RWPE2 (cell line): Measurements from ENCODE around the gene SLC10A3.

Experiments
- ATAC-seq: fragments of 200-7000 bp; cut with Tn5 transposase; 3 replicates; pipeline ENCODE4 v1.9.1; 2021; ENCODE audit warnings: low read depth
- DNase-seq: peaks from one replicate; pipeline ENCODE4 v3.0.0-alpha.2; 2020; ENCODE audit warnings: low spot score
- H3K27ac ChIP-seq: fragments of 450-650 bp; 2 replicates; pipeline ENCODE4 v1.5.1; 2017; ENCODE audit warnings: mild to moderate bottlenecking; ENCODE audit not compliant: poor library complexity, severe bottlenecking
- H3K27me3 ChIP-seq: fragments of 250-450 bp; sonication (Bioruptor Pico); 2 replicates; pipeline ENCODE4 v1.5.1; 2021; ENCODE audit warnings: mild to moderate bottlenecking, moderate library complexity; ENCODE audit not compliant: insufficient read depth, poor library complexity, severe bottlenecking
- H3K36me3 ChIP-seq: fragments of 250-450 bp; sonication (Bioruptor Pico); 2 replicates; pipeline ENCODE4 v1.5.1; 2020; ENCODE audit warnings: low read depth, mild to moderate bottlenecking, moderate library complexity
- H3K4me1 ChIP-seq: fragments of 250-450 bp; sonication (Bioruptor Pico); 2 replicates; pipeline ENCODE4 v1.5.1; 2021; ENCODE audit warnings: mild to moderate bottlenecking, moderate library complexity; ENCODE audit not compliant: insufficient read depth, poor library complexity, severe bottlenecking
- H3K4me3 ChIP-seq: fragments of 250-450 bp; sonication (Bioruptor Pico); 2 replicates; pipeline ENCODE4 v1.5.1; 2021; ENCODE audit warnings: mild to moderate bottlenecking, moderate library complexity; ENCODE audit not compliant: severe bottlenecking
- H3K9me3 ChIP-seq: fragments of 250-450 bp; sonication (Bioruptor Pico); 2 replicates; pipeline ENCODE4 v1.5.1; 2021; ENCODE audit warnings: mild to moderate bottlenecking, moderate library complexity; ENCODE audit not compliant: severe bottlenecking
- TF ChIP-seq, protein P1 (sequence below): fragments of 450-650 bp; IDR thresholded peaks from one replicate; pipeline ENCODE4 v1.5.1; 2017; ENCODE audit warnings: mild to moderate bottlenecking, moderate library complexity; ENCODE audit not compliant: poor library complexity, severe bottlenecking

The SLC10A3 gene

DNA sequence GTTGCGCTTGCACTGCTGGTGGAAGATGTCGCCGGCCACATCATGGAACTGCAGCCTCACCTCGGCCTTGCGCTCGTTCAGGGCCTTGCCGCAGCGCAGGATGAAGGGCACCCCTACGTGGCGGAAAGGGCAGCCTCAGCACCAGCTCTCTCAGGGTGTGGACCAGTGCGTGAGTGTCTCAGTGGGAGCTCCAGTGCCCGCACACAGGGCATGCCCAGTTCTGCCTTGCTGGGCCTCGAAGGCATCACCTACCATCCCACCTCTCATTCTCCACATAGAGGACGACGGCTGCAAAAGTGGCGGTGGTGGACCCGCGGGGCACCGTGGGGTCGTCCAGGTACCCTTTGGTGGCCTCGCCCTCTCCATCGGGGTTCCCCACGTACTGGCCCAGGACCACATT, 42.3 kb upstream of the SLC10A3 start:
- ATAC-seq (no peak), DNase-seq (no peak)
- no peaks in the 10 kb centered on the region for H3K9me3 ChIP-seq
- H3K27me3 ChIP-seq: no peaks in the 10 kb centered on the region
- TF ChIP-seq, protein P1, sequence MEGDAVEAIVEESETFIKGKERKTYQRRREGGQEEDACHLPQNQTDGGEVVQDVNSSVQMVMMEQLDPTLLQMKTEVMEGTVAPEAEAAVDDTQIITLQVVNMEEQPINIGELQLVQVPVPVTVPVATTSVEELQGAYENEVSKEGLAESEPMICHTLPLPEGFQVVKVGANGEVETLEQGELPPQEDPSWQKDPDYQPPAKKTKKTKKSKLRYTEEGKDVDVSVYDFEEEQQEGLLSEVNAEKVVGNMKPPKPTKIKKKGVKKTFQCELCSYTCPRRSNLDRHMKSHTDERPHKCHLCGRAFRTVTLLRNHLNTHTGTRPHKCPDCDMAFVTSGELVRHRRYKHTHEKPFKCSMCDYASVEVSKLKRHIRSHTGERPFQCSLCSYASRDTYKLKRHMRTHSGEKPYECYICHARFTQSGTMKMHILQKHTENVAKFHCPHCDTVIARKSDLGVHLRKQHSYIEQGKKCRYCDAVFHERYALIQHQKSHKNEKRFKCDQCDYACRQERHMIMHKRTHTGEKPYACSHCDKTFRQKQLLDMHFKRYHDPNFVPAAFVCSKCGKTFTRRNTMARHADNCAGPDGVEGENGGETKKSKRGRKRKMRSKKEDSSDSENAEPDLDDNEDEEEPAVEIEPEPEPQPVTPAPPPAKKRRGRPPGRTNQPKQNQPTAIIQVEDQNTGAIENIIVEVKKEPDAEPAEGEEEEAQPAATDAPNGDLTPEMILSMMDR: no peak
- no peak overlapping the region for H3K4me3 ChIP-seq
- peaks cover 19% of the 10 kb centered on the region for H3K36me3 ChIP-seq
- H3K4me1 ChIP-seq: no peaks in the 10 kb centered on the region
- H3K27ac ChIP-seq: no peak overlapping the region

GRCh38 chrX:154531626-154532025, 41.2 kb upstream of the SLC10A3 start:
- H3K4me3 ChIP-seq: no peak overlapping the region
- no peaks in the 10 kb centered on the region for H3K9me3 ChIP-seq
- ATAC-seq: no peak
- H3K27me3 ChIP-seq: no peaks in the 10 kb centered on the region
- no peak overlapping the region for H3K27ac ChIP-seq
- peaks cover 9% of the 10 kb centered on the region for H3K4me1 ChIP-seq
- H3K36me3 ChIP-seq: peaks cover 19% of the 10 kb centered on the region
- TF ChIP-seq, protein P1: no peak
- DNase-seq: no peak

- no peaks in the 10 kb centered on the region for H3K9me3 ChIP-seq
- H3K36me3 ChIP-seq: peaks cover 16% of the 10 kb centered on the region
- DNase-seq (no peak), ATAC-seq (no peak)
- peaks cover 19% of the 10 kb centered on the region for H3K4me1 ChIP-seq
- no peak overlapping the region for H3K4me3 ChIP-seq
- H3K27ac ChIP-seq: no peak overlapping the region
- TF ChIP-seq, protein P1: no peak
- H3K27me3 ChIP-seq: no peaks in the 10 kb centered on the region
These were observed 39.9 kb upstream of the SLC10A3 start for GRCh38 chrX:154530286-154530685.

DNA sequence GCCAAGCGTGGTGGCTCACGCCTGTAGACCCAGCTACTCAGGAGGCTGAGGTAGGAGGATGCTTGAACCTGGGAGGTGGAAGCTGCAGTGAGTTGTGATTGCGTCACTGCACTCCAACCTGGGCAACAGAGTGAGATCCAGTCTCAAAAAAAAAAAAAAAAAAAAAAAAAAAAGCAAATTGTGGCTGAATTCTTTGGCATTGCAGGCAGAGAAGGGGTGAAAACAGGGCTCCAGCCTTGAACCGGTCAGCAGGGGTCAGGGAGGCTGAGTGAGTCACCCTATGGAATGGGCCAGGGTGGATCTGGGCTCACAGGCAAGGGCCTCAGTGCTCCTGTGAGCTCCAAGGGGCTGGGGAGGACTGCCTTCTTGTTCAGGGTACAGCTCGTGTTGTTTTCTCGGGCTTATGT, 38.8 kb upstream of the SLC10A3 start:
- no peak overlapping the region for H3K27ac ChIP-seq
- ATAC-seq (no peak), DNase-seq (no peak)
- no peaks in the 10 kb centered on the region for H3K9me3 ChIP-seq
- peaks cover 19% of the 10 kb centered on the region for H3K4me1 ChIP-seq
- H3K36me3 ChIP-seq: peaks cover 7% of the 10 kb centered on the region
- H3K4me3 ChIP-seq: no peak overlapping the region
- no peaks in the 10 kb centered on the region for H3K27me3 ChIP-seq
- TF ChIP-seq, protein P1: no peak

- Histone ChIP-seq H3K4me1 (peaks cover 19% of the 10 kb centered on the region), H3K4me3 (no peak overlapping the region), H3K36me3 (no peaks in the 10 kb centered on the region), H3K9me3 (no peaks in the 10 kb centered on the region), H3K27me3 (no peaks in the 10 kb centered on the region), H3K27ac (peak overlapping the region; percentile 60)
- TF ChIP-seq, protein P1: peak; percentile 53
- DNase-seq (no peak), ATAC-seq (peak; percentile 88)
These were observed 36.7 kb upstream of the SLC10A3 start for GRCh38 chrX:154526901-154527675.
